Mesendoderm (in vitro differentiated cells): ENCODE results near the gene FBXL17.
A peak's percentile ranks its signal among the peaks of the same experiment; 100 is the strongest.

Experiments
- DNase-seq: peaks from one replicate; pipeline ENCODE4 v3.0.0; 2013
- H2AK5ac ChIP-seq: 2 replicates; pipeline ENCODE4 v1.6.1; 2013; ENCODE audit warnings: low read length, inconsistent platforms
- H2BK120ac ChIP-seq: 2 replicates; pipeline ENCODE4 v1.6.1; 2013; ENCODE audit warnings: low read depth, mild to moderate bottlenecking, low read length, moderate library complexity, mixed read lengths
- H2BK15ac ChIP-seq: replicated peaks from 2 replicates; pipeline ENCODE4 v1.6.1; 2013; ENCODE audit warnings: low read depth, mild to moderate bottlenecking, moderate library complexity
- H2BK5ac ChIP-seq: 2 replicates; pipeline ENCODE4 v1.6.1; 2013; ENCODE audit warnings: low read length, inconsistent platforms
- H3K18ac ChIP-seq: 2 replicates; pipeline ENCODE4 v1.6.1; 2013; ENCODE audit warnings: mild to moderate bottlenecking, low read length, mixed read lengths
- H3K23ac ChIP-seq: one replicate; pipeline ENCODE4 v1.6.1; 2013; ENCODE audit warnings: low read length
- H3K27ac ChIP-seq: 2 replicates; pipeline ENCODE4 v1.5.1; 2013; ENCODE audit warnings: low read depth, mild to moderate bottlenecking, inconsistent platforms, low read length, moderate library complexity
- H3K27me3 ChIP-seq: 2 replicates; pipeline ENCODE4 v1.6.1; 2013; ENCODE audit warnings: low read length, control low read depth, mild to moderate bottlenecking, inconsistent platforms; ENCODE audit not compliant: insufficient read depth, poor library complexity
- H3K36me3 ChIP-seq: 2 replicates; pipeline ENCODE4 v1.6.1; 2013; ENCODE audit warnings: low read length, inconsistent platforms; ENCODE audit not compliant: control insufficient read depth, insufficient read depth
- H3K4ac ChIP-seq: one replicate; pipeline ENCODE4 v1.6.1; 2013; ENCODE audit warnings: low read depth, mild to moderate bottlenecking, low read length, moderate library complexity
- H3K4me1 ChIP-seq: 2 replicates; pipeline ENCODE4 v1.6.1; 2013; ENCODE audit warnings: low read depth, low read length, inconsistent platforms; ENCODE audit not compliant: control insufficient read depth
- H3K4me2 ChIP-seq: 2 replicates; pipeline ENCODE4 v1.6.1; 2013; ENCODE audit warnings: low read length
- H3K4me3 ChIP-seq: 2 replicates; pipeline ENCODE4 v1.5.1; 2013; ENCODE audit warnings: mild to moderate bottlenecking, low read length
- H3K56ac ChIP-seq: one replicate; pipeline ENCODE4 v1.6.1; 2013; ENCODE audit warnings: low read length
- H3K79me1 ChIP-seq: 2 replicates; pipeline ENCODE4 v1.6.1; 2013; ENCODE audit warnings: low read length, inconsistent platforms
- H3K79me2 ChIP-seq: 2 replicates; pipeline ENCODE4 v1.6.1; 2013; ENCODE audit warnings: mild to moderate bottlenecking, low read length; ENCODE audit not compliant: control insufficient read depth, insufficient read depth
- H3K9ac ChIP-seq: 2 replicates; pipeline ENCODE4 v1.6.1; 2013; ENCODE audit warnings: low read length, inconsistent platforms
- H4K5ac ChIP-seq: one replicate; pipeline ENCODE4 v1.6.1; 2013; ENCODE audit warnings: low read length
- H4K8ac ChIP-seq: one replicate; pipeline ENCODE4 v1.6.1; 2013; ENCODE audit warnings: low read depth, mild to moderate bottlenecking, control low read depth, low read length, moderate library complexity
- WGBS: extraction: QIAGEN DNeasy Blood & Tissue Kit; methylation state at CpG from one replicate; pipeline ENCODE4 v1.1.7; 2013; ENCODE audit warnings: low lambda C conversion rate, missing lambda C conversion rate; ENCODE audit not compliant: insufficient coverage; ENCODE audit errors: extremely low coverage; 5-methylcytosine and 5-hydroxymethylcytosine counted together

FBXL17 gene

GRCh38 chr5:108264533-108264932 lies 117.4 kb downstream of the FBXL17 start:
- H3K27ac ChIP-seq = no peak overlapping the region
- no peak overlapping the region for H3K56ac ChIP-seq
- DNase-seq = no peak
- H3K18ac ChIP-seq = no peak overlapping the region
- H3K27me3 ChIP-seq = no peaks in the 10 kb centered on the region
- H3K4ac ChIP-seq = no peak overlapping the region
- H2BK120ac ChIP-seq = no peak overlapping the region
- no peak overlapping the region for H2AK5ac ChIP-seq
- no peaks in the 10 kb centered on the region for H3K36me3 ChIP-seq
- H3K79me2 ChIP-seq = no peaks in the 10 kb centered on the region
- no peak overlapping the region for H2BK15ac ChIP-seq
- H3K79me1 ChIP-seq = no peaks in the 10 kb centered on the region
- no peak overlapping the region for H2BK5ac ChIP-seq
- WGBS = no CpG with 5 or more reads among the region's 2 CpGs
- H3K4me3 ChIP-seq = no peak overlapping the region
- no peak overlapping the region for H3K9ac ChIP-seq
- no peak overlapping the region for H4K8ac ChIP-seq
- H4K5ac ChIP-seq = no peak overlapping the region
- H3K4me2 ChIP-seq = no peak overlapping the region
- no peak overlapping the region for H3K23ac ChIP-seq
- no peaks in the 10 kb centered on the region for H3K4me1 ChIP-seq

GRCh38 chr5:108263338-108263737 lies 118.6 kb downstream of the FBXL17 start:
- H3K4ac ChIP-seq = no peak overlapping the region
- no peaks in the 10 kb centered on the region for H3K79me2 ChIP-seq
- no peaks in the 10 kb centered on the region for H3K4me1 ChIP-seq
- H3K18ac ChIP-seq = no peak overlapping the region
- no peaks in the 10 kb centered on the region for H3K27me3 ChIP-seq
- no peak overlapping the region for H3K4me2 ChIP-seq
- no peak overlapping the region for H4K5ac ChIP-seq
- H3K23ac ChIP-seq = no peak overlapping the region
- no peak overlapping the region for H3K9ac ChIP-seq
- H3K4me3 ChIP-seq = no peak overlapping the region
- H2BK120ac ChIP-seq = no peak overlapping the region
- H3K56ac ChIP-seq = no peak overlapping the region
- no peaks in the 10 kb centered on the region for H3K79me1 ChIP-seq
- H2AK5ac ChIP-seq = no peak overlapping the region
- H3K36me3 ChIP-seq = no peaks in the 10 kb centered on the region
- H2BK5ac ChIP-seq = no peak overlapping the region
- no peak overlapping the region for H4K8ac ChIP-seq
- H3K27ac ChIP-seq = no peak overlapping the region
- no peak overlapping the region for H2BK15ac ChIP-seq
- DNase-seq = no peak

GRCh38 chr5:108260858-108261170 lies 121.1 kb downstream of the FBXL17 start:
- H2BK120ac ChIP-seq = no peak overlapping the region
- no peaks in the 10 kb centered on the region for H3K79me2 ChIP-seq
- H3K18ac ChIP-seq = no peak overlapping the region
- no peak overlapping the region for H3K4me2 ChIP-seq
- H2BK15ac ChIP-seq = no peak overlapping the region
- H3K56ac ChIP-seq = no peak overlapping the region
- H2AK5ac ChIP-seq = no peak overlapping the region
- H3K4me1 ChIP-seq = peaks cover 2% of the 10 kb centered on the region
- H3K36me3 ChIP-seq = no peaks in the 10 kb centered on the region
- no peak overlapping the region for H4K5ac ChIP-seq
- no peaks in the 10 kb centered on the region for H3K79me1 ChIP-seq
- no peaks in the 10 kb centered on the region for H3K27me3 ChIP-seq
- no peak overlapping the region for H2BK5ac ChIP-seq
- DNase-seq = no peak
- no peak overlapping the region for H3K9ac ChIP-seq
- no CpG with 5 or more reads among the region's 2 CpGs for WGBS
- no peak overlapping the region for H3K4me3 ChIP-seq
- H3K27ac ChIP-seq = no peak overlapping the region
- H4K8ac ChIP-seq = no peak overlapping the region
- H3K23ac ChIP-seq = no peak overlapping the region
- no peak overlapping the region for H3K4ac ChIP-seq

- H3K4ac ChIP-seq = no peak overlapping the region
- H3K18ac ChIP-seq = peak overlapping the region; percentile 75
- WGBS = no CpG with 5 or more reads among the region's 8 CpGs
- no peak overlapping the region for H2BK5ac ChIP-seq
- no peak overlapping the region for H3K4me3 ChIP-seq
- no peak overlapping the region for H2BK120ac ChIP-seq
- H4K5ac ChIP-seq = no peak overlapping the region
- peak; percentile 90 for DNase-seq
- H2BK15ac ChIP-seq = no peak overlapping the region
- H3K4me2 ChIP-seq = no peak overlapping the region
- peaks cover 3% of the 10 kb centered on the region for H3K4me1 ChIP-seq
- H3K23ac ChIP-seq = no peak overlapping the region
- no peak overlapping the region for H3K56ac ChIP-seq
- no peaks in the 10 kb centered on the region for H3K36me3 ChIP-seq
- no peak overlapping the region for H3K9ac ChIP-seq
- no peak overlapping the region for H3K27ac ChIP-seq
- no peaks in the 10 kb centered on the region for H3K27me3 ChIP-seq
- no peaks in the 10 kb centered on the region for H3K79me2 ChIP-seq
- no peak overlapping the region for H4K8ac ChIP-seq
- H3K79me1 ChIP-seq = no peaks in the 10 kb centered on the region
- no peak overlapping the region for H2AK5ac ChIP-seq
Measured at GRCh38 chr5:108260117-108260857, 121.6 kb downstream of the FBXL17 start.

- no peak overlapping the region for H3K27ac ChIP-seq
- H3K36me3 ChIP-seq = no peaks in the 10 kb centered on the region
- H3K4me1 ChIP-seq = peaks cover 3% of the 10 kb centered on the region
- H3K18ac ChIP-seq = no peak overlapping the region
- no peaks in the 10 kb centered on the region for H3K79me2 ChIP-seq
- no peak overlapping the region for H4K8ac ChIP-seq
- H2BK15ac ChIP-seq = no peak overlapping the region
- no peaks in the 10 kb centered on the region for H3K27me3 ChIP-seq
- H3K9ac ChIP-seq = no peak overlapping the region
- no peak overlapping the region for H4K5ac ChIP-seq
- no peaks in the 10 kb centered on the region for H3K79me1 ChIP-seq
- no peak overlapping the region for H3K4me3 ChIP-seq
- no peak overlapping the region for H3K4me2 ChIP-seq
- no peak overlapping the region for H3K56ac ChIP-seq
- DNase-seq = peak; percentile 30
- no peak overlapping the region for H3K4ac ChIP-seq
- WGBS = no CpG with 5 or more reads among the region's 1 CpG
- H3K23ac ChIP-seq = no peak overlapping the region
- H2AK5ac ChIP-seq = no peak overlapping the region
- no peak overlapping the region for H2BK120ac ChIP-seq
- H2BK5ac ChIP-seq = no peak overlapping the region
Measured at GRCh38 chr5:108259306-108259705, 122.6 kb downstream of the FBXL17 start.

GRCh38 chr5:108257996-108258395 lies 123.9 kb downstream of the FBXL17 start:
- H3K27ac ChIP-seq = no peak overlapping the region
- no CpG with 5 or more reads among the region's 3 CpGs for WGBS

More at GRCh38 chr5:108257996-108258395, 123.9 kb downstream of the FBXL17 start:
- H3K23ac ChIP-seq = no peak overlapping the region
- H3K36me3 ChIP-seq = no peaks in the 10 kb centered on the region
- no peaks in the 10 kb centered on the region for H3K79me2 ChIP-seq
- H3K79me1 ChIP-seq = no peaks in the 10 kb centered on the region
- no peak overlapping the region for H4K8ac ChIP-seq
- peaks cover 3% of the 10 kb centered on the region for H3K4me1 ChIP-seq
- H2BK15ac ChIP-seq = no peak overlapping the region
- no peak overlapping the region for H2BK5ac ChIP-seq
- no peak overlapping the region for H3K4me2 ChIP-seq
- no peak overlapping the region for H3K4me3 ChIP-seq
- no peak overlapping the region for H3K18ac ChIP-seq
- H3K27me3 ChIP-seq = no peaks in the 10 kb centered on the region
- H3K9ac ChIP-seq = no peak overlapping the region
- no peak overlapping the region for H2AK5ac ChIP-seq
- no peak overlapping the region for H3K4ac ChIP-seq
- no peak overlapping the region for H3K56ac ChIP-seq
- H4K5ac ChIP-seq = no peak overlapping the region
- no peak overlapping the region for H2BK120ac ChIP-seq
- DNase-seq = no peak
